Hematopoietic multipotent progenitor cell treated with erythropoietin and hydrocortisone succinate and interleukin-3 and kit ligand, for 4 days (in vitro differentiated cells): Measurements from ENCODE around the gene KLHL13.
A peak's percentile ranks its signal among the peaks of the same experiment; 100 is the strongest.
"Not testable (repeated sequence)": the region's sequence is repeated elsewhere in the genome, so short reads cannot be mapped to it uniquely, and the experiment has no call there.

Experiments used
- DNase-seq: peaks from one replicate; pipeline ENCODE4 v3.0.0-alpha.2; 2015

KLHL13 gene

DNA sequence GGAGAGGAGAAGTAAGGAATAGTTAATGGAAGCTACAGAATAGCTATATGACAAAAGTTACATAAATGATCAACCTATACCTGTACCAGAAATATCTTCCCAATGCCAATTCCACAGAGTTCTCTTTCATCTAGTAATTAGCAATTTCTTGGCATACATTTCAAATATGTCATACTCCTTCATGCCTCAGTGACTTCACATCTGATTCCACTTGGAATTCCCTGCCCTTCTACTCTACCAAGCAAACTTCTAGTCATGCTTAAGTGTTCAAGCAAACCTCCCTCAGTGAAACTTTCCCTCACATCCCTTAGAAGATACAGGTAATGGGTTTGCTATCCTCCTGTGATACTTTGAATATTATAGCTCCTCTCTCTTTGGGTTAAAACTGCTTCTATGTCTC lies 127.1 kb downstream of the KLHL13 start:
- DNase-seq, result no peak

DNA sequence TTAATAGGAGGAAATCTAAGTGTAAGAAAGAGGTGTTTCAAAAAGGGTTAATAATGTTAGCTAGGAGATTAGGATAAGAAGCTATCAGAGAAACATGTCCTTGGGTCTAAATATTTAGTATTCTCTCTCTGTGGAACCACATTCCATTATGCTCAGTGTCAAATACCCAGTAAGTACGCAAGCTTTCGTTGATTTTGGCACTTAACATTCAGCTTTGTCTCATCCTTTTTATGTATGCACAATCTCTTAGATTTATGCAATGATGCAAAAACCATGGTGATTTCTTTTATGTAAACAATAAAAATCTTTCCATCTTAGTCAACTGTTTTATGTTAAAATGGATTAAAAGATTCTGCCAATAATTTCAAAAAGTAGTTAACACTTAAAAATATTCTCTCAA lies 129.2 kb downstream of the KLHL13 start:
- DNase-seq, result no peak

DNA sequence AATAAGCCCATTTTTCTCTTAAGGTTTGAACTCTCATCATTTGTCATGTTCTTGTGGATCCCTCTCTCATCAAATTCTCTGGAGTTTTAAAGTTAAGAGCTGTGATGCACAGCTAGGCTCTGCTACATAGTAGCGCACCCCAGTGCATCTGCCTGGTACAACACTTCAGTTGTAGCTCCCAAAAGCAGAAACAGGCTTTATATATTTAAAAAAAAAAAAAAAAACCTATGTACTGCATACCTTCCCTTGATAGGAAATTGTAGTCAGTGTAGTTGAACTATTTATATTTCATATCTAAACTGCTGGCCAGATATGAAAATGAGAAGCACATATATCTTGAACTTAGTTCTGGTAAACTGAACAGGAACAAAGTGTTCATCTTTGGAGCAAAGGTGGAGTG lies 131.4 kb downstream of the KLHL13 start:
- peak; percentile 13 for DNase-seq

DNA sequence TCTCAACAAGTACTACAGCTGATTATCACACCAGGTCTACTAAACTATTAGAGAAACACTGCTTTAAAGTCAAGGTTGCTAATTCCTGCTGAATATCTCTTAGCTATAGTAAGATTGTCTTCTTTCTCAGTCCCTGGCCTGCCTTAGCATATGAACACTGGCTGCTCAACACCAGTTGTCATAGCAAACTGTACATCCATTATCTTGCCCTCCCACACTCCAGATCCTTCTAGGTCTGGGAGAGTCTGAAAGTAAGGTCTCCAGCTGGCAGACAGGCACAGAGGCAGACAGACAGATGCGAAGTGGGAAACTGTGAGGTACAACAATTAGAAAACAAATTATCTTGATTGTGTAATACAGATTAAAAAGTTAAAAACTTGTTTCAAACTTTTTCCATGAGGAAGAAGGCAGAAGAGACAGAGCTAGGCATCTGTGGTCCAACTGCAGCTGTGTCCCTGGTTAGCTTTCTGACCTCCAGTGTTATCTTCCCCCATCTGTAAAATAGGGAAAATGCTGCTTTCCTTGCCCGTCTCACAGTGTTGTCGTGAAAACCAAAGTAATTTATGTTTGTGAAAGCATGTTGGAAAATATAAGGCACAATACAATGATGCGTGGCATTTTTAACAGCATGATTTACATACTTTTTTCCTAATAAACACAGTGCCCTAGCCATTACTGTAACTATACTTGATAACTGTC lies 133.8 kb downstream of the KLHL13 start:
- DNase-seq, result peak; percentile 2

DNA sequence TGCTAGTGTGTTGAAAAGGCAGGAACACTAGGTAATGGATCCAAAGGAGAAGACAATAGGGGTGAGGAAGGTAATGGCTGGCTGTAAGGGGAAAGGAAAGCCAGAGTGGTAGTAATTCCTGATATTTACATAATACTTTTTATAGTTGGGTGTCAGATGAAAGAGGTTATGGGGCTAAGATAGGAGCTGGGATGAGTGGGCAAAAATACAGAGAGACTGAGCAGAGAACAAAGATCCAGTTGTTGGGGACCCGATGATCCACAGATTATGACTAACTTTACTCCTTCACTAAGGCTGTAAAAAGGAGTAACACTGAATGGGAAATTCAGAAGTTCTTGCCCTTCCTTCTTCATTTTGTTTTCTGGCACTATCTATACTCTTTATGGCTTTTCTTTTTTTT lies 138.2 kb downstream of the KLHL13 start:
- DNase-seq, result no peak

DNA sequence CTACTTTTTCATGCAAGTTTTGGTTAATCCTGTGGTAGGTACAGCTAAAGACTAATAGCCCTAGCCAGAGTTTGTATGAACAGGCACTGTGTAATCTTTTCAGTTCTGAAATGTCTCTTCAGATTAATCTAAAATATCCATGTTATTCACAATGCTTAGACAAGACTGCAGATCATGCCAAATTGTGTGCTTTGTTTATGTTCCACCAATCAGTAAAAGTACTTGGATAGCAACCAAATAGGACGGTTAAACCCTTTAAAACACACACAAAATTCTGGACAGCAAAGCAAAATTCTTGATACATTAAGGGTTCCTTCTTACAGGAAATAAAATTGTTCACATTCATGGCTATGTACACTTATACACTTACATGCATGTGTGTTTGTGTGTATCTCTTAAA lies 139.1 kb downstream of the KLHL13 start:
- no peak for DNase-seq

DNA sequence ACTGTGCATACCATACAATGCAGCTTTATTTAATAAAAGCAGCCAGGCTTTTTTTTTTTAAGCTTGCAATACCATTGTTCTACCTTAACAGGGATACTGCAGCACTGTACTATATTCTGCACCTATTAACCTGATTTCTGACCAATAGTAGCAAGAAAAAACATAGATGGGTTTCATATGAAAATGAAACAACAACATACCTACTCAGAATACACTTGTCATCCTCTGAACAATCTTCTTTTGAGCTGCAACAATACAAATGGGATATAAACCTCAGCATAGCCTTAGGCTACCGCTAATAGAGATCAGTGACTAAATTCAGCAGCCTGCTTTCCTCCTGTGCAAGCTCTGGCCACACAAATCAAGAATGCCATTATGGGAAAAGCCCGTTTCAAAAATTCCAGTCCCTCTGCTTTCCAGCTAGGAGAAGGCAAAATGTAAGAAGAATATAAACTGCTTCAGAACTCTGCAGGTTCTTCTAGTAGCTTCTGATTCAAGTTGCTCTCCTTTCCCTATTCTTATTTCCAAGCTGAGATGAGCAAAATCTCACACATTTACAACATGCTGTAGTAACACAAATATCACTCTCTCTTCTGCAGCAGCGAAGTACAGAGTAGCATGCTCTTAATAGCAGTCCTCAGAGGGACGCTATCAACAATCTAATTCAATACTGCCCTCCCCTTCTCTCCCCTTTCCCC lies 143.4 kb downstream of the KLHL13 start:
- DNase-seq, result no peak

DNA sequence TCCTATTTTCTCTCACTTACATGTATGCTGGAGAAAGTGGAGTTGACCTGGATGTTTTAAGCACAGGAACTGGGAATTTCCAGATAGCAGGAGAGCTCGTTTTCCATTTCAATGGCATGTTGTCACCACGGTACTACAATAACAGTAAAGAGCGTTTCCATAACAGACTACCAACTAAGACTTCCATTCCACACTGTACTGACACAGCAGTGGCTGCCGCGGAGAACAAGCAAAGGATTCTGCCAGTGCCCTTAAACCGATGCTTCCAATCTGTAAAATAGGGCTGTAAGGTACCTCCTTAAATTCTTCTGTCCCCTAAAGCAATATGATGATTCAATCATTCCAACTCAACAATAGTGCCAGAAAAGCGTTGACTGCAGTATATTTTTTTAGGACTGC lies 143.9 kb downstream of the KLHL13 start:
- no peak for DNase-seq

DNA sequence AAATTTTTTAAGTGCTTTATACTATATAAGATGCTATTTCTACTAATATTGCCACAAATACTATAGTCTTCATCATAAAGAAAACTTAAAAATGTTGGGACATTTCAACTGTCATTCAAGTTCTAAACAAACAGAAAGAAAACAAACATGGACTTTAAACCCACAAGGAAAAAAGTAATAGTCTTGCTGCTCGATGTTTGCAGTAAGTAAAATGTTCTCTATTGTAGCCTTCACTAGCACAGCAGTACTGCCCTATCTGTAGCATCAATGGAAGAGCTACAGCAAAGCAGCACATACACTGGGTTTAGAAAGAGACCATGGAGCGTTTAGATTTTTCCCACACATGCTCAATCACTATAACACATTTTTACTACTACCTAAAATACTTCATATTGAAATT lies 146.8 kb downstream of the KLHL13 start:
- no peak for DNase-seq

DNA sequence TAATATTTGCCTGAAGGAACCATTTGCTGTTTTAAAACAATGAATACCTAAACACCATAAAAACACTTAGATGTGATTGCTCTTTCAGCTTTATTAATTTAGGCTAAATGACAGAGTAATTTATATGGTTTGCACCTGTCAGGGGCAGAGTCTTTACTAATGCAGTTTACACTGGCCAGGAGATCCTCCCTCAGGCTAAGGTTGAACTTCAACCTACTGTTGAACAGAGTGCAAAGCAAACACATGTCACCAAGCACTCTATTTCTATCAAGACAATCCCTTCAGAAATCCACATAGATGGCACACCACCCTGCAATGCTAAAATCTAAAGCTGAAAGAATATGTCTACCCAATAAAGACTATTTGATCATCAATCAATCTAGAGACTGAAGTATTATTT lies 147.3 kb downstream of the KLHL13 start:
- no peak for DNase-seq

DNA sequence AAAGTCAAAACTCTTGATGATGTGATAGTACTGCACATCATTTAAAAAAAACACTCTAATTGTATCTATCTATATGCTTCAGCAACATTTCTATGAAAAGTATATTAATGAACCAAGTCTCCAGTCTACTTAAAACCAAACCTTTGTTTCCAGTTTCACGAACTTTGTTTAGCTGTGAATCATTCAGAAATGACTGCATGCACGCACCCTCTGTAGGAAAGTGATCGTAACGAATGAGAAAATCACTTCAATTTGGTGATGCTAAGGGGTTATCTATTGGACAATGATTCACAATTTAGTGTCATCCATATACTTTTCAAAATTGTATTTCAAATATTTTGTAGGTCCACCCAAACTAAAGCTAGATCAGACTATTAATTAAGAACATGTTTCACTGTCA lies 157.6 kb downstream of the KLHL13 start:
- DNase-seq, result no peak

DNA sequence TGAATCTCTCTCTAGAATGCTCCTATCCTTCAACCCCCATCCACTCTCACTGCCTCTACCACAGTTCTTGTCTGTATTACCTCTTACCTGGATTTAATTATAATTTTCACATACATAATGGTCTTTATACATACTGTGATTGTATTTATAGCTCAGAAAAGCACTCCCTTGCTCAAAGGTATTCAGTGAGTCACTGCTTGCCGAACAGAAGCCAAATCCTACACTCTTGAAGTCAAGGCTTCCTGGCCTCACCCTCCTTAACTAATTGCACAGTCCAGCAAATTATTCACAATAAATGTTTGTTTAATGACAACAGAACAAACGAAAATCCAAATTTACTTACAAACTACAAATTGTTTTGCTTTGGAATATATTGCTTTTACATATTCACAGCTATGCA lies 159.5 kb downstream of the KLHL13 start:
- no peak for DNase-seq

DNA sequence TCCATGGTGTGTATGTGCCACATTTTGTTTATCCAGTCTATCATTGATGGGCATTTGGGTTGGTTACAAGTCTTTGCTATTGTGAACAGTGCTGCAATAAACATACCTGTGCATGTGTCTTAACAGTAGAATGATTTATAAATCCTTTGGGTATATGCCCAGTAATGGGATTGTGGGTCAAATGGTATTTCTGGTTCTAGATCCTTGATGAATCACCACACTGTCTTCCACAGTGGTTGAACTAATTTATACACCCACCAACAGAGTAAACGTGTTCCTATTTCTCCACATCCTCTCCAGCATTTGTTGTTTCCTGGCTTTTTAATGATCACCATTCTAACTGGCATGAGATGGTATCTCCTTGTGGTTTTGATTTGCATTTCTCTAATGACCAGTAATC lies 177.3 kb downstream of the KLHL13 start:
- not testable (repeated sequence) for DNase-seq

DNA sequence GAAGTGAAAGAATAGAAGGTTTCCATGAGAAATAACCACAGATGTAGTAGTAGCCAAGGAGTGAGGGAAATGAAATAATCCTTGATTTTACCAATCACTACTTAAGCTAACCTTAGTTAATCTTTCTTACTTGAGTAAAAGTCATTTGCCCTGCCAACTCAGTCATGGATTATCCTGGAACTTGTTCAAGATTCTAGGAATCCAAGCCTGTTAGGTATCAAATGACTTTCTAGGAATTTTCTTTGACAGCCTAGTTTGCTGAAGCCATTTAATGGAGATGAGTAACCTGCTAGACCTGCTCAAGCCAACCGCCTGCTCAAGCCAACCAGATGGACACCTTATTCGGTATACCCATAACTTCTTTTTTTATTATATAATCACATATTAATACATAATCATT lies 180.5 kb downstream of the KLHL13 start:
- no peak for DNase-seq

DNA sequence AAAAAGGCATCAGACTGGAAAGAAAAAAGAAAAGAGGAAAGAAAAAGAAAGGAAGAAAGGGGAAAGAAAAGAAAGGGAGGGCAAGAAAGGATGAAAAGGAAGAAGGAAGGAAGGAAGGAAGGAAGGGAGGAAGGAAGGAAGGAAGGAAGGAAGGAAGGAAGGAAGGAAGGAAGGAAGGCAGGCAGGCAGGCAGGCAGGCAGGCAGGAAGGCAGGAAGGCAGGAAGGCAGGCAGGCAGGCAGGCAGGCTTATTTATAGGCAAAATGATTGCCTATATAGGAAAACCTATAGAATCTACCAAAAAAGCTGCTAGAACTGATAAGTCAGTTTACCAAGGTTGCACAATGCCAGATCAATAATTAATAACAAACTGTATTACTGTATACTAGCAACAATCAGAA lies 186.5 kb downstream of the KLHL13 start:
- DNase-seq, result not testable (repeated sequence)

DNA sequence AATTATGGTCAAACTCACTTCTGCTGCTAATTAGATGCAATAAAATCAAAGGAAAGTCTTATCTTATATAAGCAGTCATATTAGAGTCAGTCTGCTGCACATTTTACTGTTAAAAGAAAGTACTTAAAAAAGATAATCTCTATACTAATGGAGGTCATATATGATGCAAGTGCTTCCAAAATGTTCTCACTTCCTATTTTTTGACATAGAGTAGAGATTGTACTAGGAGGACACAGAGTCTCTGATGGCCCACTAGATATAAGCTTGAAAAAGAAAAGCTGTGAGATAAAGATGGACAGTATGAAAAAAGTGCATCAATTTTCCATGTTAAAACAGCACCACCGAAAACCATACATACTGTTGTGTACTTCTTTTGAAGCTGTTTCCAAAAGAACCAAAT lies 196.9 kb downstream of the KLHL13 start:
- peak; percentile 7 for DNase-seq

DNA sequence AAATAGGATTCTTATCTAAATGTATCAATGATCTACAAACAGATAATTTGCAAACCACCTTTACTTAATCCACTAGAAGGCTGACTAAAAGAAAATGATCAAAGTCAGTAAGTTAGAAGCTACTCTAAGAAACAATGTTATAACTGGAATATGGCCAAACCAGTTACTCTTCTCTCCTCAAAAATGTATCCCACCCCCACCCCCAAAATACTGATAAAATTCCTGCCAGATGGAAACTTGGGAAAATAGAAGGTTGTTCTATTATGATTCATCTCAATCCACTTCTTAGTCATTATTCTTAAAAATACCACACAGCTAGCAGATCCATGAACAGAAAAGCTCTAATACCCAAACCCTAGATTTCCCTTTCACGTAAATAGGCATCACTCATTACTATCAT lies 206.4 kb downstream of the KLHL13 start:
- no peak for DNase-seq

DNA sequence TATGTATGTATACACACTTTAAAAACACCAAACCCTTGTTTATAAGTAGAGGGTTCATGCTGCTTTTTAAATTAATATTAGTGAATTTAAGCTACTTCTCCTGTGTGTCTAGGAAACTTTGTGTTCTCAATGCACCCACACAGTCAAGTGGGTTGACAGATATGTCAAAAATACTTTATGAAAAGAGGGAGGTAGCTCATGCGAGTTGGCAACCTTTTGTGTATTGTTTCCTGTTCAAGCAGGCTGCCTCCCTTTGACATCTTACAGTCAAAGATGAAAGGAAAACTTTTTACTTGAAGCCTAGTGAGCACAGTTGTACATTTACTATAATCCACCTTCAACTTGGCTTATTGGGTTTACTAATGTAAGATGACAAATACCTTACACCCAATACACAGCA lies 218.4 kb downstream of the KLHL13 start:
- DNase-seq, result no peak

DNA sequence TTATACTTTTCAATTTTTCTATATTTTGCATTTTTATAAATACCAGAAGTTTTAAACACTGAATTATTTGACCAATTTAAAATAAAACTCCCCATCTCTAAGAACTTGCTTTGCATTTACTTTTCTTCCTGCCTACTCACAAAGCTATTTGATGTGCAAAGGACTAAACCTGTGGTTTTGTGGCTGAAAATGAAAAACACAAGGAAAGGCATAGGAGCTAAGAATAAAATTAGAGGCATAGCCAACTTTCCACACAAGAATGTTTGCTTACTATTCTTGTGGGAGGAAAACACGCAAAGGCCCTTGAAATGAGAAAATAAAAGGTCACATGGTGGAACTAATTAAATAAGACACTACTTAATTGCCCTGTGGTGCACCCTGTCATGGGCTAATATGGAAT lies 221.2 kb downstream of the KLHL13 start:
- no peak for DNase-seq

DNA sequence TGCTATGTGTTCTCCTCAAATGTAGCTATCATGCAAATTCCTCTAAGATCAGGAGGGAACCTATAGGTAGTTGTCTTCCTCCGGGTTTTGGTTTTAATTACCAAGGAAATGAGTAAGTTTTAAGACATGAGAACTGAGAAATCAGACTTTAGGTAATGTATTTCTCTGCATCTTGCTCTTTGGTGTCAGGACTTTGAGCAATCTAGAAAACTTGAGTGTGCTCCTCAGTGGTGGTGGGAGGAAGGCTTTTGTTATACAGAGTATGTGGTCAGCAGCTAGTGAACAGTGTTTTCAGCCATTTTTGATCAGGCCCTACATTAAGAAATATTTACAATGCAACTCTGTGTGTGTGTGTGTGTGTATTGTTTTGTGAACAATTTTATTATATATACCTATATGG lies 224.1 kb downstream of the KLHL13 start:
- DNase-seq, result no peak

DNA sequence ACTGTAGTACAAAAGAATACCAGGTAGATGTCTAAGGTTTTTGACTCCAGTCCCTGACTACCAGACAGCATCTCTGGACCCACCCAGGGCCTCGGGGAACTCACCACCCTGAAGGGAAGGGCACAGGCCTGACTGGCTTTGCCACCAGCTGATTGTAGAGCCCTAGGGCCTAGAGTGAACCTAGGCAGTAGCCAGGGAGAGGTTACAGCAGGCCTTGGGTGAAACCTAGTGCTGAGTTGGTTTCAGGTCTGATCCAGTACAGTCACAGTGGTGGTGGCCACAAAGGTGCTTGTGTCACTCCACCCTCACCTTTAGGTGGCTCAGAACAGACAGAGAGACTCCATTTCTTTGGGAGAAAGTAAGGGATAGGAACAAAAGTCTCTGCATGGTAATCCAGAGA lies 244.8 kb downstream of the KLHL13 start:
- DNase-seq, result no peak

DNA sequence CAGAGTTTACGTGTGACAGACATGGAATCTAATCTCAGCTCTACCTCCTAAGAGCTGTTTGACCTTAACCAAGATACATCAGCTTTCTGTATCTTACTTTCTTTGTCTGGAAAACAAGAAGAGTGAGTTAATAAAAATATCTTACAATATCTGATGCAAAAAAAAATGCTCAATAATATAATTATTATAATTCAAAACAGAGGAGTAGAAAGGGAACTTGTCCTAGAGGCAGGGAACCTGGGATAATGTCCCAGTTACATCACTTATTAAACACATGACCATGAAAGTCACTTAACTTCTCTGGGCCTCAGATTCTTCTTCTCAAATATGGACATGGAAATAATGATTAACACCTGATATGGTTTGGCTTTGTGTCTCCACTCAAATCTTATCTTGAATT lies 256.1 kb downstream of the KLHL13 start:
- no peak for DNase-seq

DNA sequence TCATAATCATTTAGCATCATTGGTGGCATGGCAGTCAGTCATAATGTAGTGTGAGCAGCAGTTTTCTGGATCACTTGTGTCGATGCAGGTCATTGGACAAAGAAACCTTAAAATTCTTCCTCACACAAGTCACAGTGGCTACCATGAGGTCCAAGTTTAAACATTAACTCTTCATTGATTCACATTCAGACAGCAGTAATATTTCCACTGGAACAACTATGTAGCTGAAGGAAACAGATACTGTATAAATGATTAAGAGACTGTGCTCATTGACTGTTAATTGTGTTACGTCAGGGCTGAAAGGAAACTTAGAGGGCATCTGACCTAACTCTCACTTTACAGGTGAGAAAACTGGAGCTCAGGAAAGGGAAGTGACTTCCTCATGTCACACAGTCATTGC lies 261.8 kb downstream of the KLHL13 start:
- DNase-seq, result no peak

DNA sequence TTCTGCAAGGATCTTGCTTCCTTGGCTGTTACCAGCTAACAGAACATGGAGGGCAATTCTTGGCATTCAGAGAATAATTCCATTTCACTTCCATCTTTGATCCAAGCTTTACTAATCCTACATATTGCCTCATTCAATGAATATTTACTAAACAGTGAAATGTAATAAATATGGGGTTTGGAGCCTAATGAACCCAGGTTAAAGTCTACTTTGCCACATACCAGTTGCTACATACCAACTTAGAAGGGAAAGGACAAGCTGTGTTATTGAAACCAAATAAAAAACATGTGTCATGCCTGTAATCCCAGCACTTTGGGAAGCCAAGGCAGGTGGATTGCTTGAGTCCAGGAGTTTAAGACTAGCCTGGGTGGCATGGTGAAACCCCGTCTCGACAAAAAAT lies 265.6 kb downstream of the KLHL13 start:
- no peak for DNase-seq
